NCI-H748 treated with DMSO at 0.1 percent for 48 hours (cell line): ENCODE data around the gene FOXP2.
A peak's percentile ranks its signal among the peaks of the same experiment; 100 is the strongest.
"Not testable (repeated sequence)": the region's sequence is repeated elsewhere in the genome, so short reads cannot be mapped to it uniquely, and the experiment has no call there.

Experiments used
- DNase-seq: peaks from one replicate; lab custom pipeline; 2025; lab: John Stamatoyannopoulos, UW

The FOXP2 gene

GRCh38 chr7:114422507-114423501 is 8.2 kb downstream of the FOXP2 start:
- peak; percentile 85 for DNase-seq

GRCh38 chr7:114426382-114426781 is 11.8 kb downstream of the FOXP2 start:
- no peak for DNase-seq

DNA sequence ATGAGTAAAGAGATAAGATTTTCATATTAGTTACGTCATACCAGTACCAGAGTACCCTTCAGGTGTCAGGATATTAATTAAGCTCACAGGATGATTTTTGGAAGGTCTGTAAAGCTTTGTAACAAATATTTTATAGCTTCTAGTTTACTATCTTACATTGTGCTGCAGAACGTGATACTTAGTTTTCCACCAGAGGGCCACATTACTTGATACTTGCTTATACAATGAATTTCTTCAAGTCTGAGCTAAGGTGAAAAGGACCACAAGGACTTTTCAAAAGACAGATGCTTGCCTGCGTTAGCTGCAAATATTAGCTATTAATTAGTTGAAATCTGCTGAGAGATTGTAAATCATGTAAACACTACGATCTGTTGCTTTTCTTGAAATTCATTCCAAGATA is 12.2 kb downstream of the FOXP2 start:
- DNase-seq: no peak

DNA sequence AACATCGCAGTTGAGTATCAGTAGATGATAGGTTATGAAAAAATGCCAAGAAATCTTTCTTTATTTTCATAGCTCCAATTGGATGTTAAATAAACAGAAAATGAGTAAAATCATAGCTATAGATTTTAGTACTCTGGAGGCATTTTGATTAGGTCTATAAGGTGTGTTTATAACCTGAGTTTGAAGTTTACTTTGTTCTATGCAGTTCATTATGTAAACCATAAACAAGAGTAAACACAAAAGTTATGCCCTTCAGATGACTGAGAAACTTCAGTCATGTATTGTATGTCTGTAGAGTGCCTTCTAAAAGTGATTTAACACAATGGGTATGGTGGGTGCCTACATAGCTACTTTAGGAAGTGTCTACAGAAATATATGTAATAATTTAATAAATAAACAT is 13.6 kb downstream of the FOXP2 start:
- DNase-seq: no peak

- no peak for DNase-seq
Observed at GRCh38 chr7:114431189-114431588, 16.6 kb downstream of the FOXP2 start.

- no peak for DNase-seq
Observed at GRCh38 chr7:114432061-114432460, 17.4 kb downstream of the FOXP2 start.

- no peak for DNase-seq
Observed at GRCh38 chr7:114432703-114433102, 18.1 kb downstream of the FOXP2 start.

GRCh38 chr7:114439581-114439980 is 25.0 kb downstream of the FOXP2 start:
- DNase-seq: peak; percentile 19

DNA sequence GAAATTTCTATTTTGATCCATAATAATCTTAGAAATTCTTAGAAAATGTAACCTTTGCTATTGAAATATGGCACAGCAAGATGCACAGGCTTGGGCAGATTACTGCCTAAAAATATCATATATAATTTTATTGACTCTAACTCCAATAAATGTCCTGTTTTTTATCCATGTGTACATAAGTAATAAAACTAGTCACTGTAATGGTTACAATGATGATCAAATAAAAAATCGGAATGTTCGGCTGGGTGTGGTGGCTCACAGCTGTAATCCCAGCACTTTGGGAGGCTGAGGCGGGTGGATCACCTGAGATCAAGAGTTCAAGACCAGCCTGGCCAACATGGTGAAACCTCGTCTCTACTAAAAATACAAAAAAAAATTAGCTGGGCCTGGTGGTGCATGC is 26.3 kb downstream of the FOXP2 start:
- not testable (repeated sequence) for DNase-seq

DNA sequence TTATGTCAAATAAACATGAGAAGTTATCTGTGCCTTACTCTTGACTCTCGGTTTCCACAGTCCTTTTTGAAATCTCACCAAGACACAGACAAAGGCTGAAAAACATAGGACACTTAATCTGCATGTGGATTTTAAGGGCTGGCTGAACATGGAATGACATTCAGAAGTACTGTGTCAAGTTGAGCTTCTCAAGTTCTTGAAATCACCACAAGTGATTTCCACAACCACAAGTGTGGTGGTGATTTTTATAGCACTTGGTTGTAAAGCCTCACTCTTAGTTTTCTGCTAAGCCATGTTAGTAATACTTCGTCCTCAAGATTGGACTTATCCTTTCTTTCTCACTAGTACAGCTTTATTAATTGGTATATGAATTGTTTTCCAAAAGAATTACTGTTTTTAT is 29.6 kb downstream of the FOXP2 start:
- no peak for DNase-seq

DNA sequence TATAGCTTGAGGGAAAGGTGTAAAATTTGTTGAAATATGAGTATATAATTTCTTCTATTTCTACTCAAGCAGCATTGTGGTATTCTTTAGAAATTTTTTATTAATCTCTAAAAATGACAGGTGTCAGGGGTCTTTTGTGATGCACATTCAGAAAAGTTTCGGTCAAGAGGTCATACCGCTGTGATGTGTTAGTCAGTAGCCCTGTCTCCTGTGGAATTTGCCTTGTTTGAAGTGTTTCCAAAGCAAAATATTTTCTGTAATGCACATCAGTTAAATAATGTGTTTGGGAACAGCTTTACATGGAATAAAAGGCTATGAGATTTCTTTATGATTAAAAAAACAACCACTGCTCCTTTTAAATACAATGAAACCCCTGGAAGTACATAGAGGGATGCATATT is 35.8 kb downstream of the FOXP2 start:
- no peak for DNase-seq

DNA sequence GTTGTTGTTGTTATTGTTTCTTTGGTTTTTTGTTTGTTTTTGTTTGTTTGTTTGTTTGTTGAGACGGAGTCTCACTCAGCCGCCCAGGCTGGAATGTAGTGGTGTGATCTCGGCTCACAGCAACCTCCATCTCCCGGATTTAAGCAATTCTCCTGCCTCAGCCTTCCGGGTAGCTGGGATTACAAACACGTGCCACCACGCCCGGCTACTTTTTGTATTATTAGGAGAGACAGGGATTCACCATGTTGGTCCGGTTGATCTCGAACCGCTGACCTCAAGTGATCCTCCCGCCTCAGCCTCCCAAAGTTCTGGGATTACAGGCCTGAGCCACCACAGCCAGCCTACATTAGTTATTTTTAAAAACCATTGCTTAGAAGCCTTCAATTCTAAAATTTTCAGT is 45.0 kb downstream of the FOXP2 start:
- DNase-seq: no peak

- no peak for DNase-seq
Observed at GRCh38 chr7:114460021-114460420, 45.4 kb downstream of the FOXP2 start.

DNA sequence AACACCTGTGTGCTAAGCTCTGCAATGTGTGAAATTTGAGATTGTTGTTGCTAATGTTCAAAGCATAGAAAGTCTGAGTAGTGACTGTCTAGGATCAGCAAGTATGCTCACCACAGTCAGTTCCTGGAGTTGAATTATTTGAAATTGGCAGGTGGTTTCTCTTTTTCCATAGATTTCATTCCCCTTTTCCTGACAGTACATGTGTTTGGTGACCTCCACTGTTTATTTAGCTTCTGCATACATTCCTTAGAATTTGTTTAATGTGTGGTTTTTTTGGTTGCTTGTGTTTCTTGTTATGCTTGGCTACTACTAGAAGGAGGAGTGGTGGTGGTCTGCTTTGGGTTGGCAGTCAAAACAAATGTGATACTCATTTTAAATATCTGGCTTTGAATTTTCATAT is 52.3 kb downstream of the FOXP2 start:
- no peak for DNase-seq

GRCh38 chr7:114468844-114469243 is 54.2 kb downstream of the FOXP2 start:
- no peak for DNase-seq

GRCh38 chr7:114472896-114473512 is 58.4 kb downstream of the FOXP2 start:
- no peak for DNase-seq

DNA sequence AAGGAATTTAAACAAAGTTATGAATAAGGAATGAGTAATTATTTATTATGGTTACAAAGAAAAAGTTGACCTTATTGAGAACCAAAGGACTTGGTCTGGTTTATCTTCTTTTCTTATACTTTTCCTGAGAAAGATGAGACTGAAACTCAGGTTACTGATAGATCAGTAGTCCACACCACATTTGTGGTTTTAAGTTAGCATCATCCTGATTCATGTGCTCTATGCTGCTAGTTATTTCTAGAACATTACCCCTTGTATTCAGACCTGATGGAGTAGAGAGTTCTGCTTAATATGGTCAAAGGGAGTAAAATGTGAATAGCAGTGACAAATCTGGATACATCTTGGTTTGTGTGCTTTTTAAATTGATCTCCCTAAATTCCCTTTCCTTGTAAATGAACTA is 63.8 kb downstream of the FOXP2 start:
- no peak for DNase-seq

GRCh38 chr7:114481999-114482398 is 67.4 kb downstream of the FOXP2 start:
- DNase-seq: peak; percentile 36

DNA sequence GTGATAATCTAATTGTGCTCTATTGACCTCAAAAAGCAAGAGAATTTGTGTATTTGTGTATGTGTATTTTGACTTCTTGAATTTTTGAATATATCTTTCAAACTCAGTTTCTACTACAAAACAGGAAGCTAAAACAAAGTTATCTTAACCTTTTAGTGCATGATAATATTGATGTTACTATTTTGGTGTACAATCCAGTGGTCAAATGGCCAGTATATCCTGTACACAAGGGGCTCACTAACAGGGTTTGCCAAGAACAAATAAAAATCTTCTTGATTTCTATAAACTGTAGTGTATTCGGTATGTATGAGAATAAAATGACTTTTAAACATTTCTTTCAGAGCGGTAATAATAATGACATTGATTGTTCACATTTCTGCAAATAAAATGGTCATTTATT is 69.6 kb downstream of the FOXP2 start:
- DNase-seq: no peak

DNA sequence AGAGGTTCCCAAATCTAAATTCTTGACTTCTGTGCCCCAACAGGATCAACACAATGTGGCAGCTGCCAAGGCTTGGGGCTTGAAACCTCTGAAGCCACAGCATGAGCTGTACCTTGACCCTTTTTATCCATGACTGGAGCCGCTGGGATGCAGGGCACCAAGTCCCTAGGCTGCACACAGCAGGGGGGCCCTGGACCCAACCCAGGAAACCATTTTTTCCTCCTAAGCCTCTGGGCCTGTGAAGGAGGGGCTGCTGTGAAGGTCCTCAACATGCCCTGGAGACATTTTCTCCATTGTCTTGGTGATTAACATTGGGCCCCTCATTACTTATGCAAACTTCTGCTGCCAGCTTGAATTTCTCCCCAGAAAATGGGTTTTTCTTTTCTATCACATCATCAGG is 72.6 kb downstream of the FOXP2 start:
- no peak for DNase-seq

DNA sequence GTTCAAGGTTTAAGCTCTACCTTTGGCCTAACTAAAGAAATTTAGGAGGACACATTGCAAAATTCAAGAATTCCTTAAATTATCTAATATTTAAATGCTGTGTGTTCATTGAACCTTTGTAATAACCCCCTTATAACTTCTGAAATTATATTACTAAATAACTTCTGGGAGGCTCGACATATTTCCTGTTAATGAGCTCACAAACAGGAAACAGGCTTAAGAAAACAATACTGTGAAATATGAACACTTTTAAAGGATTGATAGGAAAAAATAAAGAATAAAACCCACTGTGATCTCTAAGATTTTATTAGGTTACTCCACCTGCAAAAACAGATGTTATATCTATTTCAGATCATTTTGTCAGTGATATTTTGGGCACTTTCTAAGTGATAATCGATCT is 74.1 kb downstream of the FOXP2 start:
- no peak for DNase-seq

DNA sequence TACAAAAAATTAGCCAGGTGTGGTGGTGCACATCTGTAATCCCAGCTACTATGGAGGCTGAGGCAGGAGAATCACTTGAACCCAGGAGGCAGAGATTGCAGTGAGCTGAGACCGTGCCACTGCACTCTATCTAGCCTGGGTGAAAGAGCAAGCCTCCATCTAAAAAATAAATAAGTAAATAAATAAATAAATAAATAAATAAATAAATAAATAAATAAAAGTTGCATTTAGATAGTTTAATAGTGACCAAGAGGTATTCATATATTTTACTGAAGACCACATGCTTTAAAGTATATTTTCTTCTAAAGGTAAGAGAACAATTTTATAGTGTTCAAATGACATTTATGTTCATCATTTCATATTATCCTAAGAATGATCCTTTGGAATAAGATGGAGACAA is 82.9 kb downstream of the FOXP2 start:
- DNase-seq: not testable (repeated sequence)

DNA sequence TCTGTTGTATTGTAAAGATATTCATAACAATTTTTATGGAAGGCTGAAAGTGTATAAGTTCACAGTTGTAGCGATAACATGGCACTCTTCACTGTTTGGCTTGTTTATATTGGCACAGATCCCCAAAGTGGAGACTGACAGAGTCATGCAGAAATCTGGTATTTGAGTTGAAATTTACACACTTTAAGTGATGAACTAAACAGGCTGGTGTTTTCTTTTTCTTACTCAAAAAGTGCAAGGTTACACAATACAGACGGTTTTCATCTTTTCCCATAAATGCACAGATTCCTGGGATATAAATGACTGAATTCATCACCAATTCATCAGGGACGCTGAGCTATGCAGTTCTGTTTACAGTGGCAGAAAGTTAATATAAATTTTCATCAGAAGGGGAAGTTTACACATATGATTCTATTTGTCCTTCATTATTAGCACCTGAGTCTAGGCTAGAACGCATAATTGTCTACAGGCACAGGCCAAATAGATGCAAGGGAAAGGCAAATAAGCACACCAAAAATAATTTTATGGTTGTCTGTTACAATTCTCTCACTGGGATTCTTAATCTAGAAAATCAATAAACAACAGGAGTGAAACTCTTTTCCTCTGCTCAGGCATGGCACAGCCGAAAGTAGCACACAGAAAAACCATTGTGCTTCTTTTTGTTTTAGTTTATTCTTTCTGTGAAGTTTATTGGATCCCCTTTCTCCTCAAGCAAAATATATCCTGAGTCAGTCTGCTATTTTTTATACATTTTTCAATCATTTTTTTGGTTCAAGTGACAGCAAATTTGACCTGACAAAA is 88.0 kb downstream of the FOXP2 start:
- peak; percentile 56 for DNase-seq
